Measurements from ENCODE around the gene CASZ1.
A peak's percentile ranks its signal among the peaks of the same experiment; 100 is the strongest.

CASZ1 gene

DNA sequence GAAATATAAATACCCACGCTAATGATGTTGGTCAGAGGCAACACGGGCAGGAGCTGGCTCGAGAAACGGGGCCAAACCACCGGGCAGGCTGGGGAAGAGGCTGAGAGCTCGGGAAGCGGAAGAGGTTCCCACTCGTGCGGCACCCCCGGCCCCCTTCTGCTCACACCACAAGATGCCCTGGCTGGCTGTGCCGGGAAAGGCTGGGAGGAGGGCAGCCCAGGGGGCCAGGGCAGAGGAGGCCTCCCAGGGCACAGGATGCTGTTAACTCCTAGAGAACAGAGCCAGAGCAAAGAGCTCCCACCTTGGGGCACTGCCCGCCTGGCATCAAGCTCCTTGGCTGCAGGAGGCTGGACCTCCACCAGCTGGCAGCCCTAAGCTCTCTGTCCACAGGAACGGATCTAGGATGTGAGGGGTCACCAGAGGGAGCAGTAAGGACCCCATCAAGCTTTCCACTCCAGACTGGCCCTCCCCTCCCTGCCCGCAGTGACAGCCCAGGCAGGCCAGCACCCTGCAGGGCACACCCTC lies 44.8 kb downstream of the CASZ1 start:
- DNase-seq = no peak

DNA sequence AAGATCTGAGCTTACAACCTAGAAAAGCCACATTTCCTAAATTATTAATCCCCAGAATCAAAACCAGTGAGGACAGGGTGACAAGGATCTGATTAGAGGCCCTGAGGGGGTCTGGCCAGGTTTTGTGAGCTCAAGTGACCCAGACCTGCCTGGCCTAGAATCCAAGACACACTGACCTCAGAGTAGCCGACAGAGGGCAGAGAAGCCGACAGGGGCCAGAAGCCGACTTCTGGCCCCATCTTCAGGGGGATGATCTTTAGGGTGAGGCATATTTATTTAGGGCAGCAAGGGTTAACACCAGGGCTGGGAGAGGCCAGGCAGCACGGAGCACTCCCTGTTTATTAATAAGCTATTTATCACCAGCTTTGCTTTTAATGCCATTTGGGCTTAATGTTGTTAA lies 45.3 kb downstream of the CASZ1 start:
- DNase-seq = no peak

DNA sequence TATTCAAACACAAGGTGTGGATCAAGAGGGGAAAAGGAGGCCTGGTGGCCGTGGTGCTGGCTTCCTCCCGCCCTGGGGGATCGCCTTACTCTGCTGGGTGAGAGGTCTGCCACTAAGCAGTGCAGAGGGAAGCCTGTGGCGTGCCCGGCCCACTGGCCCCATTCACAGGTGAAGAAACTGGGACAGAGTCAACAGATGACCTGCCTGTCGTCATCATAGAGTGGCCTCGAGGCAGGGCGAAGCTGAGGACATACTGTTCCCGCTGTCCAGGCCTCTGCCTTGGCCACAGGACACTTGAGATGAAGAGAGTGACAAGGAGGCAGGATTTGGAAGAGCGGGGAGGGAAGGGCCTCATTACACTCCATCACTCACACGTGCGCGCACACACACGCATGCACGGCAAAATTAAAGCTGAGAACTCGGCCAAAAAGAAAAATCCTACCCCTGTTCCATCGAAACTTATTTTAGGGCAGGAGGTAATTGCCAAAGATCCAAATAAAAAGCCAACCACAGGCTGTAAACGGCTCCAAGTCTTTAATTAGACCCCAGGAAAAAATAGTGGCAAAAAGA lies 50.5 kb downstream of the CASZ1 start:
- DNase-seq = no peak

DNA sequence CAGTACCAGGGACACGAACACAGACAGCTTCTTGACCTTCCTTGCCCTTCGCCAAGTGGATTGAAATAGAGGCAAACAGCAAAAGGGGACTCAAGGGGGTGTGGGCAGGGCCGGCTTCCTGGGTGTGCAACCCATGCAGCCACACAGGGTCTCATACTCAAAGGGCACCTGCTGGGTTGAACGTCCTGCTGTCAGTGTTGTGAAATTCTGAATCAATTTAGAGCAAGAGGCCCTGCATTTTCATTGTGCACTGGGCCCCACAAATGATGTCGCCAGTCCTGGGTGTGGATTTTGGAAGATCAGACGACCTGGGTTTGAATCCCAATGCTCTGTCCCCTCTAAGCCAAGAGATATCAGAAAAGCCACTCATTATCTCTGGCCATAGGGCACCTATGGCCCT lies 51.1 kb downstream of the CASZ1 start:
- no peak for DNase-seq

DNA sequence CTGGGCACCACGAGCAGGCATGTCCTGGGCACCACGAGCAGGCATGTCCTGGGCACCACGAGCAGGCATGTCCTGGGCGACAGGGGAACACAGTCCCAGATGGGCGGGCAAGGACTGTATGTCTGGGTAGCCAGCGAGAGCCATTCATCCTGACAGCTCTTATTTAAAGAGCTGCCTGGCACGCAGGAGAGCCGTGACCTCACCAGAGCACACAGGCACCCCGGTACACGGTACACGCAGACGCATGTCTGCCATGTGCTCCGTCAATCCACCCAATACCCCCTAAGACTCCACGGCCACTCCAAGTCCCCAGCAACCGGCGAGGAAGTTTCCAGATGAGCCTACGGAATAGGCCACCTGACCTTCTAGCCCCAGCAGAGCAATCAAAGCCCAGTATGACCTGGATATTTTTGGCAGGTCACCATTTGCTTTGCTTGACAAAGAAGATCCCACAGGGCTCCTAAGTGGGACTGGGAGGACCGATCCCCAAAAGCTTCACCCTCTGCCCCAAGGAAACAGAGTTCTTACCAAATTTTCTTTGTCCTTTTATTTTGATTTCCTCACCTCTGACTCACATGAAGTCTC lies 51.7 kb downstream of the CASZ1 start:
- no peak for DNase-seq

DNA sequence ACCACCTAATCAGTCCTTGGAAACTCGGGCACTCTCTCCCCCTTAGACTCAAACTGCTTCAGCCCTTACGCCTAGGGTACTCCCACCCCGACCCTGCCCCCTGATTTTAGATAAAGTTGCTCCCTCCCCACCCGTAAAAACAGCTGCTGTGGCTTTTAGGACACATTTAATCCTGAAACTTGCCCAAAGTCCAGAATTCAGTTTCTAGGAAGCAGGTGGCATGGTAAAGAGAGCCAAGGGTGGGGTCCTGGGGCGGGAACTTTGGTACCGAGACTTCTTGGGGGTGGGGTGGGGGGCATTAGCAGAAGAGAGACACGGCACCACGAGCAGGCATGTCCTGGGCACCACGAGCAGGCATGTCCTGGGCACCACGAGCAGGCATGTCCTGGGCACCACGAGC lies 52.4 kb downstream of the CASZ1 start:
- DNase-seq = no peak

DNA sequence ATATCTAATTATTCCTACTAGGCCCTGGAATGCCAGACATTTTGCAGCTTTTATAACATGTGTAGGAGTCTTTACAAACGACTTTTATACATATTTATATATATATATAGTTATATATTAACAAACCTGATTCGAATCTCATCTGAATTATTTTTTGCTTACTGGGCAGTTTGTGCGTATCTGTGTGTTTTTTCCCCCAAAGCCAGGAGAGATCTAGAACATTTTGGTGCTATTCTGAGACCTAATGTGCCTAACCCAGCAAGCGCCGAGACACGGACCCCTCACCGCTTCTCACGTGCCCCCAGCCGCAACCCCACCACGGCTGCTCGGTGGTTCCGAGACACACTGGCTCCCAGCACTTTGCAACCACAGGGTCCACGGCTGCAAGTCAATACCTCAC lies 54.8 kb downstream of the CASZ1 start:
- no peak for DNase-seq

DNA sequence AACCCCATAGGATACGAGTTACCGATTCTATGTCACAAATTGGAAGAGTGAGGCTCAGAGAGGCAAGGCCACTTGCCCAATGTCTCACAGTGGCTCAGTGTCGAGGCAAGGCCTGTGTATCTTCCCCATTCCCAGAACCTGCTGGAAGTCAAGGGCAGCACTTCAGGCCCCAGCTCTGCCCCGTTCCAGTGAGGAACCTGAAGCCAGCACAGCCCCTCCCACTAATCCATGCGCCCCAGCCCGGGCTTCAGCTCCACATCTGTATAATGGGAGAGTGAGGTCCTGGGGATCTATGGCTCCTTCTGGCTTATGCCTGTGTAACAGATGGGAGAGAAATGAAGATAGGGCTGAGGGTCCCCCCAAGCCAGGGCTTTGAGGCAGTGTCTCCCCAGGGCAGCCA lies 56.3 kb downstream of the CASZ1 start:
- DNase-seq = no peak

DNA sequence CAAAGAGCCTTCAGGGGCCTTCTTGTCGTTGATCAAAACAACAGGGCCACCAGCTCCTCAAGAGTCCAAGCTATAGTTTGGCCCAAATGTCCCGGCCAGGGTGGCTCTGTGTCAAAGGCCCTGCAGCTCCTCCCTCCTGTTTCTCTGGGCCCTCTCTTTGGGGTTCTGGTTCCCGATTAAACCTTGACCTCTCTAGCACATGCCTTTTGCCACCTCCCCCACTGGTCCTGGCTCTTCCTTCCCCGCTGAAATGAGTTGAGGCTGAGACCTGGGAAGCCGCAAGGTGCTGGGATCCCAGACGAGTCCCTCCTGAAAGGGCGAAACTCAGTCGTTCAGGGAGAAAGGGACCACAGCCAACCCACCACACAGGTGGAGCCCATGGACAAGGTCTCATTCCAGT lies 56.9 kb downstream of the CASZ1 start:
- no peak for DNase-seq

DNA sequence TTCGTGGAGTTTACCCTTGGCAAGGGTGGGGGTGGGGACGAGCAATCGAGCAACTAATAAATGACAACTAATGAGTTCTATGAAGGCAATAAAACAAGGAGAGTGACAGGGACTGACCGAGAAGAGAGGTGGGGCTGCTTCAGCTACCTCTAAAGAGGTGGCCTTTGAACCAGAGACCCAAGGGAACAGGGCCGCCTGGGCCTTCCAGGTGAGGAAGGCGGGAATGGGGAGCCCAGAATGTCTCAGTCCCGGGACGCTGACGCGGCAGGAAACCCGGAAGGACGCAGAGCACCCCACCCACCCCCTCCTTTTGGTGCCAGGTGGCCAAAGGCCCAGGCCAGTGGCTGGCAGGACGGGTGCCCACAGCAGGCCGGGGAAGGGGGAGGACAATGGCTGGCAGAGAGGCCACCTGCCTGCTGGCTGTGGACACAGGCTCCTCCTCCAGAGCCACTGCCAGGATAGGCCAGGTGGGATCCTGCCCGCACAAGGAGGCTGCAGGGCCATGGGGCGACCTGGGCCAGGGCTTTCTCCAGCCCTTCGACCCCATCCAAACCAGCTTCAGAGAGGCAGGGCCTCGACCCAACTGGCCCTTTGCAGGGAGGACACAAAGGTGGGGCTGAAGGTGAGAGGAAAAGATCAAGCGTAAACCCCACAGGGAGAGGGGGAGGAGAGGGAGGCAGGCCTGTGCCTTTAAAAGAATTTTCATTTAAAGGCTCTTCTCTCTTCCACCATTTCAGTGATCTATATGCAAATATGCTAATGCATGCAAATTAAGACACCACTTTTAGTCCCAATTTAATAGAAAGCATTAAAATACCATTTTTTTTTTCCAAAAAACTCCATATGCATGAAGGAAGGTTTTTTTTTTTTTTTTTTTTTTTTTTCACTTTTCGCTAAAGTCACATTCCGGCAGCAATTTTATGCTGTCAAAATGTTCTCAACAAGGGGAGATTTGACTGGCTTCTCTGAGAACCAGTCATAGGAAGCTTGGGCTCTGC lies 58.1 kb downstream of the CASZ1 start:
- DNase-seq = no peak

DNA sequence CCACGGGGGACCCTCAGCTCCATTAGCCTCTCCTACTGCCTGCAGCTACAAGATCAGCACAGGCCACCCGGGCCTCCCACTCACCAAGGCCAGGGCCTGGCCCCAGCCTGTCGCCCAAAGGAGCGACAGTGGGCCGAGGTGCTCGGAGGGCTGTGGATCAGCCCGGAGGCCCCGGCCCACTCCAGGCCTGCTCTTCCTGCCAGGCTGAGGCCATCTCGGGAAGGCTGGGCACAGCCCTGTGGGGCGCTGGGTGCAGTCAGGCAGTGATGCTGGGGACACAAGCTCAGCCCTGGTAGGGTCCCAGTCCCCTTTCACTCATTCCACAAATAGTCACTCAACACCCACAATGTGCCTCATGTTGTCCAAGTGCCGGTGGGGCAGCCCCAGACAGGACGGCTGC lies 58.8 kb downstream of the CASZ1 start:
- DNase-seq = no peak

DNA sequence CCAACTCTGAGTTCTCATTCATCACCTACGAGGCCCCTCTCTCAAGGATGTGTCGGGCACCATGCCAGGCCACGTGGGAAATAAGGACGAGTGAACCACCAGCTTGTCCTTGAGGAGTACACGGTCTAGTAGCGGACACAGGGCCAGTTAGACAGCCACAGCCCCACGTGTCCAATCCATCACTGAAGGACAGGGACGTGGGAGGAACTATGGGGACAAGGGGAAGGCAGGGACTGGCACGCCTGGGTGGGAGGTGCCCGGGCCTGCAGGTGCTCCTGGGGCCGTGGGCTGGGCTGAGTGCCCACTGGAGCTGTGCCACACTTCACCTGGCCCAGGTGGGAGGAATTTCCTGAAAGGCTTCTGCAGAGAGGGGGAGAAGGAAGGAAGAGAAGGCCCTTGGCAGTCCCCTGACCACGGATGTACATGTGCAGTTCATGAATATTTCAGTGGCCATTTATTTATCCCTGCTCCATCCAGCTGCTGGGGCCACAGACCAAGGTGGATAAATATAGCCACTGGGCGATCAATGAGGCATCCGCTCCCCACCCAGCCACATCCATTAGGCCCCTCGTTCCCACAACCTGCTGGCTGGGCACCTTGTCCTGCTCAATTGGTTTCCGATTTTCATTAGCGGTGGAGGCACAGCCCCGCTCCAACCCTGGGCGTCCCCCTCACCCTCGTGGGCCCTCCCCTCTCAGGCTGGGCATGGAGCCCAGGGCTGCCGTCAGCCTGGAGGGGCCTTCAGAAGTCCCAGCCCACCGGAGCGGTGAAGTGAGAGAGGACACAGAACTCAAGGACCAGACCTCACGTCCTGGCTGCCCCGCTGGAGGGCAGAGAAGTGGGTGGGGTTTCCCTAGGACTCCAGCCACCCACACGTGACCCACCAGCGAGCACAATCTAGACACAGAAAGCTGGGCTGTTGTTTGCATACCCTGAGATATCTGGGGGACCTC lies 59.5 kb downstream of the CASZ1 start:
- no peak for DNase-seq

DNA sequence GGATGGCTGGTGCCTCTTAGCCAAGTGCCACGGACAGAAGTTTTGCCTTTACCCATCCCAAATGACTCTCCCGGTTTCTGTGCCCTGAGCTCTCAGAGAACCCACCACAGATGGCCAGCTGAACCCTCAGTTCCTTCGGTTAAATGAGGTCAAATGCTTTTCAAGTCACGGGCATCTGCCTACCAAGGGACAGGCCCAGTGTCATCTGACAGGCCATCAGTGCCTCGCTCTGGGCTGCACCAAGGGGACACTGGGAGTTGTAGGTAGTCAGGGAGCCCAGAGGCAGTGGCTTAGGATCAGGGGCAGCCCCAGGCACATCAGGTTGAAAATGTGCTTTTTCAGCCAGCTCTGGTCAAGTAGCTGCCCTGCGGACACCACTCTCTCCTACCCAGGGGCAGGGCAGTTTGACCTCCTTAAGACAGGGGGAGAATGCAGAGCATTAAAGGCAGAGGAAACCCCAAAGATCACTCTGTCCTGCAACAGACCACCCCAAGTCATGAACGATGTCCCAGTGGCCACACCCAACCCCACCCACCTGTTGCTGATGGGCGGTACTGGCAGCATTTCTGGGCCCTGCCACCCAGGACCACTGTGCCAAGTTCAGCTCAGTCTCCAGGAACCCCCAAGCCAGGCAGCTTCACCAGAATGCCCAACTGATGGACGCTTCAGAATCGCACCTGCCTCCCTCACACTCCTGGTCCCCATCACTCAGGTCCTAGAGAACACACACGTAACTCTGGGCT lies 60.7 kb downstream of the CASZ1 start:
- no peak for DNase-seq

DNA sequence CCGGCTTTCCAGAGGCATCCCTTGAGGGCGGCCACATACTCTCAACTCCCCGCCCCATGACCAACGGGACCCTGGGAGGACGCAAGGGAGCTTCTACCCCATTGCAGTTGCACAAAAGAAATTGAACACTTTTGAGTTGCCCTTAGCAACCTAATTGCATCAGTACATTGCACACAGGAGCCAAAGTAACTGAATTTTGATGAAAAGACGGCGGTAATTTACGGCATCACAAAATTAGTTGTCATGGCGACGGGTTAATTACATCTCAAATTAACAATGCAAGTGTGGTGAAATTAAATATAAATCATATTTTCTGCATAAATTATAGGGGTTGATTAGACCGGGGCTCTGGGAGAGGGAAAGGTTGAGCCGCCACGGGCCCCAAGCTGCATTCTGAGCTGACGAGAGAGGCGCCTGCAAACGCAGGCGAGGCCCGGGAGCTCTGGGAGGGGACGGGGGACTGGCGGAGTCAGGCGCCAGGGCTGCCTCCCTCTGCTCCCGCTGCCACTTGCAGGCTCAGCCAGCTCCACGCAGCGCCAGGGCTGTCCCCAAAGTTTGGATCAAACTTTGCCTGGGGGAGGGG lies 61.4 kb downstream of the CASZ1 start:
- DNase-seq = no peak

DNA sequence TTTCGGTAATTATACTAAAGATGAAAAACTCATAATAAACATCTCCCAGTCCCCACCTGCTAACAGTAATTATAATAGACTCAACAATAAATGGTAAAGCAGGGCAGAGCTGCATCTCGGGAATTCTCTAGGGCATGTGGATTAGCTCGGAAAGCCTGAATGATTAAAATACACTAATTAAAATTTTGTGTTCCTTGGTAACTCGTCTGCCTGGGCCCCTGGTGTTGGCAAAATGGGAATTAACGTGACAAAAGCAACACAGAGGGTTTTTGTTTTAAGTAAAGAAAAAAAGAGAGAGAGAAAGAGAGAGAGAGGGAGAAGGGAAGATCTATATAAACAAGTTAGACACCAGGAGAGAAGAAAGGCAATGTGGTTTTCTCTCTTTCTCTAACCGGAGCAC lies 62.1 kb downstream of the CASZ1 start:
- DNase-seq = no peak

DNA sequence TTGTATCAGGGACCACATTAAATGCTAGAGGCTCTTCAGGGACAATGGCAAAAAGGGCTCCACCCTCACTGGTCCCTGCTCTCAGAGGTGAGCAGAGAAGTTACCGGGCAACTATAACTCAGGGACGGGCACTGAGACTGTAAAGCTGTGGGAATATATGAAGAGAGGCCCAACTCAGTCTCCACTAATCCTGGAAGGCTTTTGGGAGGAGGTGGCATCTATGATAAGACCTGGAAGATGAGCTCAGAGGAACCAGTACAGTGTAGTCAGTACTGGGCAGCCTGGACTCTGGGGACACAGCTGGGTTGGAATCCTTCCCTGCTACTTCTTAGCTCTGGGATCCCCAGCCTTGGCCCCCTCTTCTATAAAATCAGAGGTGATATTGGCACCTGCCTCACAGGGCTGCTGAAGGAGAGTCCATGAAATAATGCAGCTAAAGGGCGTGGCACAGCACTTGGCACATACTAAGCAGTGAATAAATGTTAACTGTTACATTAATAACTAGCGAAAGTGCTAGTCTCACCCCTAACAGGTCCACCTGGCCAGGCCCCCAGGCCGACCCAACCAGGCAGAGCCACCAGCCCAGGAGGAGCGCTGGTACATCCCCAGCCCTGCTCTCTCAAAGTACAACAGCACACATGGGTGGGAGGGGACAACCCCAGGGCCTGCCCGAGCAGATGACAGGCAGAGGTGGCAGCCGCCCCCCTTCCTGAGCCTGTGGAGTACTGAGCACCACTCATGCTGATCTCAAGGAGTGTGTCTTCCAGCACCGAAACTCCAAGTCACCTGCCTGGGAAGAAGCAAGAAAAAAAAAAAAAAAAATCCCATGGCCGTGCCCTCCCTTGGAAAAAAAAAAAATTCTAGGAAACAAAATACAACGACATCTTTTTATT lies 62.7 kb downstream of the CASZ1 start:
- DNase-seq = no peak

DNA sequence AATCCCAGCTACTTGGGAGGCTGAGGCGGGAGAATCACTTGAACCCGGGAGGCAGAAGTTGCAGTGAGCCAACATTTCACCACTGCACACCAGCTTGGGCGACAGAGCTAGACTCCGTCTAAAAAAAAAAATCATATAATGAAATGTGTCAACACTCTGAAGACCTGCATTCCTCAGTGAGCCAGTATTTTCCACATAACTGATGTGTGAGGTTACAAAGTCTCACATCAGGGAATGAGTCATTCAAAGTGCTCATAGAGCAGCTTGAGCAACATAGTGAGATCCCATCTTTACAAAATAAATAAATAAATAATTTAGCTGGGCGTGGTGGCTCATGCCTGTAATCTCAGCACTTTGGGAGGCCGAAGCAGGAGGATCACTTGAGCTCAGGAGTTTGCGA lies 65.5 kb downstream of the CASZ1 start:
- DNase-seq = peak; percentile 3

DNA sequence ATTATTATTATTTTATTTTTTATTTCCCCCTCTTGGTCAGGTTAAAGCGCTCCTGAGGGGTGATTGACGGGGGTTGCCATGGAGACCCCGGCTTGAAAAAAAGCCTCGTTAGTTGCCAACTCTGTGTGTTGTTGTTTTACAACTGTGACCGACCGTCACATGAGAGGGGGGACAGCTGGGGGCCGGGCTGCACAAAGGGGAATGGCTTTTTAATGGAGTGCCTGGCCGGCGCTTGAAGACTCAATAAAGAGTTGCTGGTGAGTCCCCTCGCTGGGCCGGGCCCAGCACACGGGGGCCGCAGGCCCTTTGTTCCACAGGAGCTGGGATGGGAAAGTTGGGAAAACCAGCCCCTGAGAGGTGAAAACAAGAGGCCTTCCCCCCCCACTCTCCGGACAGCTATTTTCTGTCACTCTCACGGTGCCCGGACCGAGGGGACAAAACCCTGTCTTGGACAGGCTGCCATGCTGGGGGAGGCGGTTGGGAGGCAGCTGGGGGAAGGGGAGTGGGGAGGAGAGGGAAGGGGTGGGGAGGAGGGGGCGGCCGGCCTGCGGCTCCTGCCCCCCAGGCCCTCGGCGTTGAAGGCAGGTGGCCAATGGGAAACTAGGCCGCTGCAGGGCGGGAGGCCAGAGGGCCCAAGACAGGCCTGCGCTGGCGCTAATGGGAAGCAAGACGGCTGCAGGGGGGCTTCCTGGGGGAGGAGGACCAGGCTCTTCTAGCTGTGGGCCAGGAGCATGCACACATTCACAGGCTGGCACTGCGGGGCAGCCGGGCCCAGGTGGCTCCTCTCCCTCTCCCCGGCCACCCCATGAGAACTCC lies 67.6 kb downstream of the CASZ1 start:
- DNase-seq = no peak

DNA sequence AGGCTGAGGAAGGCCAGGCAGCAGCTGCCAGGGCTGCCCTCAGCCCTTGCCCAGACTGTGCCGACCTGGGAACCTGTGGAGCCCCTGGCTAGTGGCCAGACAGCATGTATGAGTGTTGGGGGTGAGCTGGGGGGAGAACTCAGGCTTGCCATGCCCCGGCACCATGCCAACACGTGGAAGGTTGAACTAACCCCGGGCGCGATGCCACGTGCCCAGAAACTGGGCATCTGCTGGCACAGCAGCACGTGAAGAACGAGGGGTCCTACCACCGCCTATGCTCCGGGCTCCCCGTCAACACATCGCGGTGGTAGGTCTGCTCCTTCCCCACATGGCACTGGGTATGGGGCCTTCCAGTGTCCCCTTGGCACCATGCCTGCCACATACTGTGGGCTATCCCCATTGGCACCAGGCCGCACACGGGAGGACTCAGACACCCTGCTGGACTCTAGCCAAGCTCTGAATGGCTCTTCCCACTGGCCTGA lies 68.7 kb downstream of the CASZ1 start:
- DNase-seq = no peak
